Islet precursor cell (in vitro differentiated cells): ENCODE results near the gene ABI2.

Experiments used
- DNase-seq: peaks from one replicate; pipeline ENCODE4 v3.0.0-alpha.2; 2018

The ABI2 gene

DNA sequence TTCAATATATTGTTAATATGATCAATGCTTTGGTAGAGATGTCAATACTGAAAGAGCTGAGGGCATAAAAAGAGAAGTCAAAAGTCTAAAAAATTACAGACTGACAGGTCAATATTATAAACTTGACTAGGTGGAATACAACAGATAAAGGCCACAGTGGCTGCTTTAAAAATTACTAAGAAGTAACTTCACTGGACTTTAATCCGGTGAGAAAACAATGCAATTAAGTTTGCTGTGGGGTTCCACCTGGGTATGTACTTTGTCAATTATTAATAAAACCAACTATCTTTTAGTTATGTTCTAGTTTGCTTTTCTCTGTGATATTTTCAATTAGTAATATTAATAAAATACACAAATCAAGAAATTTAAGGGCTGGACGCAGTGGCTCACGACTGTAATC is 162.2 kb downstream of the ABI2 start:
- no peak for DNase-seq

DNA sequence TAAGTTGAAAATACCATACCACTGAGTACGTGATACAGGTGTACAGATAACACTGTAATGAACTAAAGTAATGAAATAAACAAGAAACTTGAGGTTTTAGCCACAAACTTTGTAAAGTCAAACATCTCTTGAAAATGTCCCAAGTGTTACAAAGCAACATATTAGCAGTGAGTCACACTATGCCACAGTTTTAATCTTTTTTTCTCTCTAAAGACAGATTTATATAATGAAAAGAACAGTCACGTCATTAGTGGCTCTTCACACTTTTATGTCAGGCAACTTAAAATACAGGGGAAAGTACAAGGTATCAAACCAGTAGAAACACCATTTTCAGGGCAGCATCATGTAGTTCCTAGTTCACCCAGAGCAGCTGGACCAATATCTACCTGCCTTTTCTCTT is 164.8 kb downstream of the ABI2 start:
- DNase-seq, result no peak
